ENCODE data around the gene PTPRE. TPM values are rescaled to one million over a fixed set of nuclear protein-coding genes. Genes with fewer than 3 reads are reported as not detected.

Gene PTPRE, protein sequence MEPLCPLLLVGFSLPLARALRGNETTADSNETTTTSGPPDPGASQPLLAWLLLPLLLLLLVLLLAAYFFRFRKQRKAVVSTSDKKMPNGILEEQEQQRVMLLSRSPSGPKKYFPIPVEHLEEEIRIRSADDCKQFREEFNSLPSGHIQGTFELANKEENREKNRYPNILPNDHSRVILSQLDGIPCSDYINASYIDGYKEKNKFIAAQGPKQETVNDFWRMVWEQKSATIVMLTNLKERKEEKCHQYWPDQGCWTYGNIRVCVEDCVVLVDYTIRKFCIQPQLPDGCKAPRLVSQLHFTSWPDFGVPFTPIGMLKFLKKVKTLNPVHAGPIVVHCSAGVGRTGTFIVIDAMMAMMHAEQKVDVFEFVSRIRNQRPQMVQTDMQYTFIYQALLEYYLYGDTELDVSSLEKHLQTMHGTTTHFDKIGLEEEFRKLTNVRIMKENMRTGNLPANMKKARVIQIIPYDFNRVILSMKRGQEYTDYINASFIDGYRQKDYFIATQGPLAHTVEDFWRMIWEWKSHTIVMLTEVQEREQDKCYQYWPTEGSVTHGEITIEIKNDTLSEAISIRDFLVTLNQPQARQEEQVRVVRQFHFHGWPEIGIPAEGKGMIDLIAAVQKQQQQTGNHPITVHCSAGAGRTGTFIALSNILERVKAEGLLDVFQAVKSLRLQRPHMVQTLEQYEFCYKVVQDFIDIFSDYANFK
- 20.4 and 20.5 TPM in 2 replicates for total RNA-seq

DNA sequence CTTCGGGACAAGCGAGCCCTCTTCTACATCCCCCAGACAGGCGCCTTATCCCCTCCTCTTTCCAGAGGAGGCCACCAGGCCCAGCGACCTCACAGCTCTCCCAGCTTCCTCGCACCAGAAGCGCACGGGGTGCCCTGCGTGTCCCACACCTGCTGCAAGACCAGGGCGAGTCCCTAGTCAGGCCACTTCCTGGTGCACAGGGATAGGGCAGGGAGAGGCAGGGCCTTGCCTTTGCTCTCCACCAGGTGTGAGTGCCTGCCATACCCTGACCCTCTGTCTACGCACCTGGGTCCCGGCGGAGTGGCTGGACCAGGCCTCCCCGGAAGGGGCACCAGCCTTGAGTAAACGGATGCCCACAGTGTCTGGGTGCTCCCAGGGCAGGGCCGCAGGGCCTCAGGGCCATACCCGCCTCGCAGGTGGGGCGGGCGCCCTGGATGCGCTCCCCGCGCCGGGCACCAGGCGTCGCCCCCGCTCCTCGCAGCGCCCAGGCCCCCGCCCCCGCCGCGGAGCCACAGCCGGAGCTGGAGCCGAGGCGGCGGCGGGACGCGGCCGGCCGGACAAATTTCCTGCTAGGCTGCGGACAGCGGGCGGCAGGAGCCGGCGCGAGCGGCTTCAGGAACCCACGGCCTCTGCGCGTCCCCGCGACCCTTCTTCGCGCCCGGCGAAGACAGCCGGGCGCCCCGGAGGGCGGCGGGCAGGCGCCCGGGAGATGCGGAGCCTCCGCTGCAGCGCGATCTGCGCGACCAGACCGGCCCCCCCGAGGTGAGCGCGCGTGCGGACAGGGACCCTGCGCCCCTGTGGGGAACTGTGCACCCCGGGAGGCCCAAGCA, at the start of gene PTPRE:
TSS of gene PTPRE (plus strand) at position 556 of the 830 bp plus-strand sequence. CDS start 133,779 bp downstream, outside the sequence.
- intact Hi-C loops (cut with micrococcal nuclease), result loop anchor here (1.0 to 2.0 kb wide), 3 partner anchors 105 to 244 kb away; no protein-coding TSS in a partner anchor

DNA sequence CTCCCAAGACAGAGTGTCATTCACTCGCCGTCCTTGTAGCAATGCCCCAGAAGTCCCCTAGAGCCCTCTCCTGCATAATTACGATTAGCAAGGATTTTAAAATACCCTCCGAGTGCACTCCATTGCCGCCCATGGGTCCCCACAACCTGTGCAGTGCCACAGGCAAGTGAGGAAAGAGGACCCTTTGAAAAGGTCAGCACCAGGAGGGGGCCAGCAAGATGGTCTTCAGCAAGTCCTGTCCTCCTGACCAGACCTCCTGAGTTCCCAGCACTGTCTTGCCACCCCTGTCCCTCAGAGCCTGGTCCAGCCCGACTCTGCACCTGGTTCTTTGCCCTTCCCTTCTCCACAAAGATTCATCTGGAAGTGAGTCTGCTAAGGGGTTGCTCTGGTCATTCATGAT, 46.3 kb upstream of the PTPRE start:
- intact Hi-C loops (cut with micrococcal nuclease), result no loop called here

DNA sequence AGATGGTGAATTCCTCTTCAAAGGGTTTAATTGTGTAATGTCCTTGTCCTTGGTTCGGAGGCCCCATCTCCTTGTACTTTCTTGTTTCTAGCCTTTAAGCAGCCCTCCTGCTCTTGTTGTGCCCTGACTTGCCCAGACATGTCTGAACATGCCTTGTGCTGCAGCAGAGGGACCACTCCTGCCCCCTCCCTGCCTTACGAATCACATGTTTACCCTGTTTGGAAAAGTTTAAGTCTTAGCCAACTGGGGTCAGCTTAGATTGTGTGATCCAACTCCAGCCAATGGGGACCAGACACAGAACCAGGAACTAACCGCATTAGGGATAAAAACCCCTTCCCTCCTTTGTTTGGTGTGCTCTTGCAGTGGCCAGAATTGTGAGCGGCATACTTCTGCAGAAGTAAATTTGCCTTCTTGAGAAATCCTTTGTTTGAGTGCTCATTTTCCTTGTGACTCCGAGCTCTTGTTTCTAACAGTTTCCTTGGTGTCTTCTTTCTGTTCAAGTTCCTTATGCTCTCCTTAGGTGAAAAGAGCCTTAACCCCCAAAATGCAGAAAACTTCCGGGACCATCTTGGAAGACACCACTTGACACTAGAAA, 43.6 kb upstream of the PTPRE start:
- intact Hi-C loops (cut with micrococcal nuclease), result no loop called here

DNA sequence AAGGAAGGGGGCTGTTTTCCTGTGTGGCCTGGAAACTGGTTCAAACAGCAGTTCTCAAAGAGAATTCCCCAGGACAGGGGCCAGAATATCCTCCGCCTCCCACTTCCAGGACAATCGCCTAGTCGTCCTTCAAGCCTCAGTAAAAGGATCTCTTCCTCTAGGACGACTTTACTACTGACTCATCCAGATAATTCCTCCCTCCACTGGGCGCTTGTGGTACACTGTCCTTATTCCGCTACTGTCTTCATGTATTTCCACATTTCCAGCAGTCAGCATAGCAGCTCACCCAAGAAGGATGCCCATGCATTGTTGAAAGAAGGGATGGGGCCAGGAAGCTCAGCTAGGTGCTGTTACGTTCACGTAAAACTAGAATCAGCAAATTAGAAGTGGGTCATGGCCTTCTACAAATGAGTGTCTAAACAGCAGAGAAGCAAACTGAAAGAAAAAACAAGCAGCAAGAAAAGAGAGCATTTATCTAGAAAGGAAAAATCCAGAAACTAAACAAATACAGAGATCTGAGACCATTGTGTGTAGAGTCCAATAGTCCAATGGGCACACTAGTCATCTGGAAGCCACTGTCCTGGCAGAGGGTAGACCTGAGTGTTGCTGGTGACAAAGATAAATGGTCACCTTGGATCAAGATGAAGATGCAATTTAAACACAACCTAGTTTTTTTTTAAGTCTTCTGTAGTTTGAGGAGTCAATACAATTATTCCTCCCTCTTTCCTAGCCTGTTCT, 40.5 kb upstream of the PTPRE start:
- intact Hi-C loops (cut with micrococcal nuclease), result no loop called here

DNA sequence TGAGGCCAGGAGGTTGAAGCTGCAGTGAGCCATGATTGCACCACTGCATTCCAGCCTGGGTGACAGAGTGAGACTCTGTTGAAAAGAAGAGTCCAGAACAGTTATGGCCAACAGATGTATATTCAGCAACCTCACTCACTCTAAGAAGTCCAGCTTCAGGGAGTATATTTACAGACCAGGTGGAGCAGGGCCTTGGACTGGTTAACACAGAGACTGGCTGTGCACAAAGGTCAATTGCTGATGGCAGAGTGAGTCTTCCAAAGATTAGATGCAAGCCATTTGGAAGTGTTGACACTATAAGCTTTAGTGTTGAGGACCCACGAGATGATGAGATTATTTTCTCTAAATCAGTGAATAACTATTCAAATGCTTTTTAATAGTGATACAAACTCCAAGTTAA, 39.1 kb upstream of the PTPRE start:
- intact Hi-C loops (cut with micrococcal nuclease), result no loop called here

DNA sequence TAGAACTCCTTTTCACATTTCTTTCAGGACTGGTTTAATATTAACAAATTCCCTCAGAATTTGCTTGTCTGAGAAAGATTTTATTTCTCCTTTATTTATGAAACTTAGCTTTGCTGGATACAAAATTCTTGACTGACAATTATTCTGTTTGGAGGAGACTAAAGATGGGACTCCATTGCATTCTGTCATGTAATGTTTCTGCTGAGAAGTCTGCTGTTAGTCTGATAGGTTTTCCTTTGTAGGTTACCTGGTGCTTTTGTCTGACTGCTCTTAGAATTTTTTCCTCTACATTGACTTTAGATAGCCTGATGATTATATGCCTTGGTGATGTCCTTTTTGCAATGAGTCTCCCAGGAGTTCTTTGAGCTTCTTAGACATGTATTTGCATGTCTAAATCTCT, 37.6 kb upstream of the PTPRE start:
- intact Hi-C loops (cut with micrococcal nuclease), result no loop called here

DNA sequence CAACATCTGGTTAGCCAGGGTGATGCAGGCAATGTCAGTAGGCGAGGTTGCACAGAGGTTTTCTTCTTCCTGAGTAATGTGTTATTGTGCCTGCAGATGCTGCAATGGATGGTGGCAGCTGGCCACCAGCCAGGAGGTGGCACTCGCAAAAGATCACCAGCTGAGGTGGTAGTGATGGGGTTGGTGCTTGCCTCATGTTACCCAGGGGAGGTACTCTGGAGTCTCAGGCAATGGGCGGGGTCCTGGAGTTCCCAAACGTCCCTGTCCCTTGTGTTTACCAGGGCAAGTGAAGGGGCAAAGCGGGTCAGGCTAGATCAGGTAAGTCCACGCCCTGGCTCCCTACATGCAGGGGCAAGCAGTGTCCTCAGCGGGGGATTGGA, 35.3 kb upstream of the PTPRE start:
- intact Hi-C loops (cut with micrococcal nuclease), result no loop called here

DNA sequence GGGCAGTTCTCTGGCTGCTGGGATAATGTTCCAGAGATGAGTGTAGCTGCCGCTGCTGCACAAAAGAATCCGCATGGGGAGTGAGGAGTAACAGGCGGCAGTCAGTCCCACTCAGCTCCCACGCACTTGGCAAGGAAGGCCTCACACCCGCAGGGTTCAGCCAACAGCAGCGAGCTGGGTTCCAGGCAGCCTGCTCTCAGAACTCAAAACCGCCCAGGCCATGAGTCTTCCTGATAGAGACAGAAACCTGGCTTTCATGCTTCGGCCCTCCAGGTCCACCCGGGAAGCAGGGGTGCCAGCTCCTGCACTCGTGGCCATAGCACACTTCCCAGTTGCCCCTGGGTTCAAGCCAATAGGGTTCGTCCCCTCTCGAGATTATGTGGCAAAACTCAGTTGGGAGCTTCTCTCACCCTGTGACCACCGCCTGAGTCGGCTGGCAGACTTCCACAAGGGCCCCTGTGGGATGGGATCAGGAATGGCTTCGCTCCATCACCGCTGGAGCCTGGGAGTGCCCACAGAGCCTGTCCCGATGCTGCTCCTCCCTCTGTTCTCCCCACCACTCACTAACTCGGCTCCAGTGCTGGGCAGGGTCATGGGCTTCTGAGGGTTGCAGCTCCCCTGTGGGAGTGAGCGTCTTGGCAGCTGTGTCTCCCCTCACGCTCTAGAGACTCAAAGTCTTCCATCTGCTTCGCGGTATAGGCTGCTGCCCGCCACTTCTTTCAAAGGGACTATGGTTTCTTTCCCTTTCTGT, 34.7 kb upstream of the PTPRE start:
- intact Hi-C loops (cut with micrococcal nuclease), result no loop called here

DNA sequence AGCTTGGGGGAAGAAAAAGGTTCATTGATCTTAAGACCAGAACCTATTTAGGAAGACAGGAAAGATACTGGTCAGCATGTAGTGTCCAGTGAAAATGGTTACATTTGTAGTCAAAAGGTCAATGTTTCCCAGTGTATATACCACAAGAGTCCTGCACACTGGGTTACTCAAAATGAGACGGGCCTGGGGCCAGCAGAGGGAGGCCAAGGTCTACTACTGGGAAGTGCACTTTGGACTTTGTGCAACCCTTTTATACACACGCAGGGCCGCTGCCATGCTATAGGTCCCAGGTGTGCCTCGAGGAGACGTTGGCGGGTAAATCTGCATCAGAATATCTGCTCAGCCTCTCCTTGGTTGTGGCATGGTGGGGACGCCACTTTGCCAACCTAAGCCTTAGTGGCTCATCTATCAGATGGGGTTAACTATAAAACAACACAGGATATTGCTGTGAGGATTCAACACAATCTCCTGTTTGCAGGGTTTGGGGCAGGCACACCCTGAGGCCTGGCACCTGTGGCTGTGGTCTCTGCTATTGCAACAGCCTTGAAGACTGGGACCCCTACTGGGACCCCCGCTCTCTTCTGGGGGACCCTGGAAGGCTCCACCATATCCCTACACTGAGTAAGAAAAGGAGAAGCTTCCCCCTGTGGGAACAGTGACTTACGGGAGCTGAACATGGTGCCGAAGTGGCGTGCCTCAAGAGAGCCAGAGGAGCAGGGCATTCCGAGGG, 33.9 kb upstream of the PTPRE start:
- intact Hi-C loops (cut with micrococcal nuclease), result no loop called here

DNA sequence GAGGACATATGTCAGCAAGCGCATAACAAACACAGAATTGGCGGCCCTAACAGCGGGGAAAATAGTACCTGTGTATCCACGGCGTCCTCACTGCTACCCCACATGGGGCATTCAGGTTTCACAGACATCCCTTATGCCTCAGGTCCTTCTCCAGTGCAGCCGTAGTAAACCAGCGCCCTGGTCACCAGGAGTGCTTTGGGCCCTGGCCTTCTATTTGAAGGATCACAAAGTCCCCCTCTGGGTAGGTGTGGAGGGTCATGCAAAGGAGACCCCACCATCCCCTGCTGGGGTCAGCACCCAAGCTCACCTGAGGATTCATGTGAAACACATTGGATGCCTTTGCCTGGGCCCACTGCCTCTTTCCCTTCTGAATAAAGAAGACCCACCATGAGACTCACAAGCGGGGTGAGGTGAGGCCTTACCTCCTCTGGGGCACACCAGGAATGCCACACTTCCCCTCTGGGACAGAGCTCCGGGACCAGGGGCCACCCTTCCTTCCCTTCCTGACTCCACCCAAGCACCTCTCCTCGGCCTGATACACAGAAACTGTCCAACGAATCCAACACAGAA, 32.9 kb upstream of the PTPRE start:
- intact Hi-C loops (cut with micrococcal nuclease), result no loop called here

DNA sequence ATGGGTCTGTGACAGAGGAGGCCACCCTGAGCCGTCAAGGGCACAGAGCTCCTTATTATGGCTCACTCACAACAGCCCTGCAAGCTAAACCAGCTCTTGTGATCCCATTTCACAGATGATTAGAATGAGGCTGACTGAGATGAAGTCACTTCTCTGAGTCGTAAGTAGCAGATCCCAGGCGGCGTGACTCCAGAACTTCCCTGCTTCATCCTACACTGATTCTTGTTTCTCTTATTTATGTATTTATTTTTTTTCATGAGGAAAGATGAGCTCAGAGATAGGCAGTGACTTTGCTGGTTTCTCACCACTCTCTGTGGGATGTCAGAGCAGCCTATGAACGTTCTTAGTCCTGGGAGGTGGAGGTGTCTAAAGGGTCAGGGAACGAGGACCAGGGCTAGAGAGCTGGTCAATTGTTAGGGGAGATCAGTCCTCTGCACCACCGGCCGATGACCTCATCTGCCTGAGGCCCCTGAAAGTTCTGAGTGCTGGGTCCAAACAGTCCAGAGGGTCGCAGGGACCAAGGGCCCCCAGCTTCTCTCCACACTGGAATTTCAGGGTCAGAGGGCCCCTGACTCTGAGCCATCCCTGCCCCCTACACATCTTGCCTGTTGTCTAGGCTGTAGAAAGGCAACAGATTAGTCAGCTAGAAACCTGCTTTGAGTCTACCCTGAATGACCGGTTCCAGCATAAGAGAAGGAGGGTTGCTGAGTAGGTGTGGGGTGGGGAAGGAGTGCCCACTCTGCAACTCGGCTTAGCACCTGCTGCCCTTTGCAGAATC, 32.0 kb upstream of the PTPRE start:
- intact Hi-C loops (cut with micrococcal nuclease), result no loop called here

DNA sequence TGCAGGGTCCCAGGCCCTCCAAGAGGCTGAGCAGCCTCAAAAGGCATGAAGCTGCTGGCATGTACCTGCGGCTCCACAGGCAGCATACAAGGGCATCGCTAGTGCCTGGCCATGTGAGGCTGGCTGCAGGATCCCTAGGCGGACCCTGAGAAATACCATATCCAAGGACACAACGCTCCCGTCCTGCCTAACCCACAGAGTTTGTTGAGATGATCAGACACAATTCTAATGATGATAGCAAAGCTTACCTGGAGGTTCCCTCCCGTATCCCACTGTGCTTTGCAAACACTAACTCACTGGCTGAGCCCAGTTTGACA, 31.5 kb upstream of the PTPRE start:
- intact Hi-C loops (cut with micrococcal nuclease), result no loop called here

DNA sequence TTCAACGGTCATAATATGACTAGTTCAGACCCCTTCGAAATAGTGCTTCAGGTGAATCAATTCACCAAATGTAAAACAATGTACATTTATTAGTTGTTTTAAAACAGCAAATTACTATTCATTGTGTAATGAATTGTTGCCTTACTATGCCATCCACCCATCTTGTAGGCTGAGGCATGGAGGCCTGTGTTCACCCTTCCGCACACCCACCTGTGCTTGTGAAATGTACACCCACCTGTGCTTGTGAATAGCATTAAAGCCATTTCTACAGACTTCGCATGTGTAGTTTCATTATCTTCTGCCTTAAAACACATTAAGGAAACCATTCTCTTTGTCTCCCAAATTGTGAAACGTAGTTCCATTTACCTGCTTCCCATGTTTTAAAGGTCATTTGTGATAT, 31.0 kb upstream of the PTPRE start:
- intact Hi-C loops (cut with micrococcal nuclease), result no loop called here

DNA sequence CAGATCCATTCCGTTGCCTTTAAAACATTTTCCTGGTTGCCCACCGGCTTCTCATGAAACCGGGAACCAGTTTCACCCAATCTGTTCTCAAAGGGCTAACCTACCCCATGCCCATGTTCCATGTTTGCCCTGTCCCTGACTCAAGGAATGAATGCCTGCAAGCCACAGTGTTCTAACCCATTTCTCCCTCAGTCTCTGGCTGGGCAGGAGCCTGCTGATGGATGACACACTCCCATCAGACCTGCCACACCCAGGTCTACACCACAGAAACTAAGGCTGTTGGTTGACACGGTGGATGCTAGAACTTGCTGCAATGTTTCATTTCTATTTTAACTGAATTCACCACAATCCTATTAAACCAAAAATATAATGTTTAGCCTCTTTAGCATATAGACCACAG, 29.8 kb upstream of the PTPRE start:
- intact Hi-C loops (cut with micrococcal nuclease), result no loop called here

DNA sequence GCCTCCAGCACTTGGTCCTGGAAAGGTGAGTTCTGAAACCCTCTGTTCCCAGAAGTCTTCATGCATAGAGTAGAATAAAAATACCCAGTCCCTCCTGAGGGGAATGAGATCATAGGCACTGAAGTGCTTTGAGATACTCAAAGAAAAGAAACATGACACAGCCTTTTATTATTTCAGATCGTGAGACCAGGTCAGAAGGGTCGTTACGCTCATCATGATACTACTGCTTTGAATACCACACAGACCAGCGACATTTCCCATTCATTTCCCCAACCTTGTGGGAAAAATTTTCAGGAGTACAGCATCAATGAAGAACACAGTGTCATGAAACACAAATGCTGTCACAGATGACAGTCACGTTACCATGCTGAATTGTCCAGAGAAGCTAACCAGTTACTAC, 29.2 kb upstream of the PTPRE start:
- intact Hi-C loops (cut with micrococcal nuclease), result no loop called here

DNA sequence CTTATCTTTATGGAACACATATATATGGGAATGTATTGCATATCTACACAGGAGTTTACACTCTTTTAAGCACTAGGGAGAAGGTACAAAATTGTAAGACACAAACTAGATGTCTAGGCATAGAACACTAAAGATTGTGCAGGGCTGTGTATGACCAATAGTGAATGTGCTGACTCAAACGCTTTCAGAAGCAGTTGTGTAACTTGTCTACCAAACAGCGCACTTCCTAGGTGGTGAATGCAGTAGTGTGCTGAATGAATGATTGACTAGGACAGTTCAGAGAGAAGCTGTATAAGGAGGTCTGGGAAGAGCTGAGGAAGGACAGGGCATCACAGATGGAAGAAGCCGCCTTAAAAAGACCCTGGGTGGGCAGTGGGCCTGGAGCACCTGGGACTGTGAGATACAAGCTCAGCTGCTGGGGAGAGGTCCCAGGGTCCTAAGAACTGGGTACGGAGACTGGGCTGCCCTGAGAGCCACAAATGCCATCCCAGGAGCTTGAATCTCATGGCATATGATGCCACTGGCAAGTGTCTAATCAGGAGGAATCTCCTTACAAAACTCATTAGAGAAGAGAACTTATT, 28.3 kb upstream of the PTPRE start:
- intact Hi-C loops (cut with micrococcal nuclease), result no loop called here

DNA sequence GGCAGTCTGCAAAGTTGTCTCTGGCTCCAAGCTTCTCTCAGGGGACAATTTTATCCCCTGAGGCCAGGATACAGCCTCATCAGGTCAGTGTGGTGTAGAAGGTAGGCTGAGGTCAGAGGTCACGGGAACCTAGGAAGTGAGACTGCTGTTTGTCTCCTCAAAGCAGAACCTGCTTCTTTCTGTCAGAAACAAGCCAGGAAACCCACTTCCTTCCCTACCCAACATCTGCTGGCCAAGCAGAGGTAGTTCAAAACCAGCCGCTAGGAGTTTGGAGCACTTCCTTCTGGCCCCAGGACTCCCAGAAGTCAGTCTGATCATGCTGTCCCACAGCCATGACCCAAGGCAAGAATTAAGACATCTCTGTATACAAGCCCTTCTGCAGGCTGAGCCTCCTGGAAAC, 26.3 kb upstream of the PTPRE start:
- intact Hi-C loops (cut with micrococcal nuclease), result no loop called here

DNA sequence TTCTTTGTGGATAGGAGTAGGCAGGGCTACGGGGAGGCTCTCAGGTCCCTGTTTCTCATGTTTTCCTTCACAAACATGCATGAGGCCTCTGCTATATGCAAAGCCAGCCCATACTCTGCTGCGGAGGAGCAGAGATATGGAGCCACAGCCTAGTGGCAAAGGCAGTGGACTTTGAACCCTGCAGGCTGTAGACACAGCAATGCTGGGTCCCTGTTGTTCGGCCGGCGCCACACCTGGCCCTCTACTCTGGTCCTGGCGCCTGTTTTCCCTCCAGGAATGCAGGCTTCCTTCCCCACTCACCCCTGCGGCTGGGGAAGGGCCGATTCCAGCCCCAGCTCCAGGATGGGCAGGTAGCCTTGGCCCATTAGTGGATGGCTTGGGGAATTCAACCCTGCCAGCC, 25.6 kb upstream of the PTPRE start:
- intact Hi-C loops (cut with micrococcal nuclease), result no loop called here

All from T-helper 2 cell treated with Interferon-gamma antibody and Interleukin-4, amounts not matched to agents 100 ng/mL and 5 ng/mL, for 36 hours (primary cell).